DOHH2 (cell line): ENCODE results near the gene RPP40.

Experiments used
- H3F3A ChIP-seq: fragments of 200-600 bp; sonication (generic), shearing (Covaris generic); 2 replicates; pipeline ENCODE4 v1.6.0; 2016; ENCODE audit warnings: antibody characterized with exemption, mild to moderate bottlenecking; ENCODE audit not compliant: control insufficient read depth, insufficient read depth
- H3K27ac ChIP-seq: fragments of 200-600 bp; sonication (generic); 2 replicates; pipeline ENCODE4 v1.5.1; 2014; ENCODE audit warnings: low read depth, mild to moderate bottlenecking, low read length, moderate library complexity
- H3K27me3 ChIP-seq: fragments of 200-600 bp; sonication (generic); 2 replicates; pipeline ENCODE4 v1.6.1; 2014; ENCODE audit warnings: mild to moderate bottlenecking, low read length, mixed read lengths; ENCODE audit not compliant: control insufficient read depth
- H3K36me3 ChIP-seq: fragments of 200-600 bp; sonication (generic); 2 replicates; pipeline ENCODE4 v1.6.1; 2014; ENCODE audit warnings: mild to moderate bottlenecking, low read length, moderate library complexity, mixed read lengths; ENCODE audit not compliant: control insufficient read depth
- H3K4me1 ChIP-seq: fragments of 200-600 bp; sonication (generic); 2 replicates; pipeline ENCODE4 v1.6.1; 2014; ENCODE audit warnings: mild to moderate bottlenecking, low read length, mixed read lengths; ENCODE audit not compliant: control insufficient read depth
- H3K4me2 ChIP-seq: fragments of 200-600 bp; sonication (generic); 2 replicates; pipeline ENCODE4 v1.6.0; 2014; ENCODE audit warnings: mild to moderate bottlenecking, low read length, moderate library complexity
- H3K4me3 ChIP-seq: fragments of 200-600 bp; sonication (generic); 2 replicates; pipeline ENCODE4 v1.5.1; 2014; ENCODE audit warnings: mild to moderate bottlenecking, low read length, mixed read lengths
- H3K79me2 ChIP-seq: fragments of 200-600 bp; sonication (generic); 2 replicates; pipeline ENCODE4 v1.6.1; 2014; ENCODE audit warnings: mild to moderate bottlenecking, low read length, mixed read lengths; ENCODE audit not compliant: control insufficient read depth
- H3K9me2 ChIP-seq: fragments of 200-600 bp; sonication (generic); replicated peaks from 2 replicates; pipeline ENCODE4 v1.6.1; 2014; ENCODE audit warnings: mild to moderate bottlenecking, low read length, mixed read lengths; ENCODE audit not compliant: control insufficient read depth
- H3K9me3 ChIP-seq: fragments of 200-600 bp; sonication (generic); 2 replicates; pipeline ENCODE4 v1.6.1; 2014; ENCODE audit warnings: antibody characterized with exemption, low read length, mixed read lengths; ENCODE audit not compliant: control insufficient read depth, insufficient read depth
- H4K20me1 ChIP-seq: fragments of 200-600 bp; sonication (generic); 2 replicates; pipeline ENCODE4 v1.6.0; 2014; ENCODE audit warnings: low read depth, mild to moderate bottlenecking, antibody characterized with exemption, low read length, moderate library complexity; ENCODE audit not compliant: control insufficient read depth, insufficient read depth
- EZH2phosphoT487 ChIP-seq: fragments of 200-600 bp; sonication (generic); IDR thresholded peaks from 2 replicates; pipeline ENCODE4 v1.6.1; 2017; ENCODE audit warnings: borderline replicate concordance, mild to moderate bottlenecking, antibody characterized with exemption, low read length, moderate library complexity, mixed read lengths
- TF ChIP-seq, protein P1 (sequence below): fragments of 200-600 bp; sonication (generic); IDR thresholded peaks from one replicate; pipeline ENCODE4 v1.5.1; 2014; ENCODE audit warnings: antibody characterized with exemption, mild to moderate bottlenecking, low read depth, low read length; ENCODE audit not compliant: poor library complexity, severe bottlenecking

RPP40 gene

DNA sequence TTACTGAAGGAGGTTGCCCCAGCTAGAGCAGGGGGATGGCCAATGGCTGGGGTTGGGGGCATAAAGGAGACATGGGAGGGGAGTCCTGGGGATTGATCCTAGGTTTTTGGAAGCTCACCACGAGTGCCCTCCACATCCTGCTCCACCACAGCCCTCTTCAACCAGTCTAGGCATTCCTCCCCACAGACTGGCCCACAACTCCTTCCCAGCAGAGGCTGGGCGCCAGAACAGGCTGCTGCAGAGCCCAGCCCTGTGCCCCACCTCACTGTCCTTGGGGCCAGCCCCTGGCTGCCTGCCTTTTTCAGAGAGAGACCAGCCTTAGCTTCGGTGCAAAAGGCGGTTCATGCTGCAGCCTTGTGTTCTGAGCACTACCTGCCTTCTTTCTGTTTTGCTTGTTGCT is 16.4 kb downstream of the RPP40 start:
- H3F3A ChIP-seq: no peaks in the 10 kb centered on the region
- no peaks in the 10 kb centered on the region for H3K9me2 ChIP-seq
- H3K9me3 ChIP-seq: no peaks in the 10 kb centered on the region
- TF ChIP-seq, protein P1, sequence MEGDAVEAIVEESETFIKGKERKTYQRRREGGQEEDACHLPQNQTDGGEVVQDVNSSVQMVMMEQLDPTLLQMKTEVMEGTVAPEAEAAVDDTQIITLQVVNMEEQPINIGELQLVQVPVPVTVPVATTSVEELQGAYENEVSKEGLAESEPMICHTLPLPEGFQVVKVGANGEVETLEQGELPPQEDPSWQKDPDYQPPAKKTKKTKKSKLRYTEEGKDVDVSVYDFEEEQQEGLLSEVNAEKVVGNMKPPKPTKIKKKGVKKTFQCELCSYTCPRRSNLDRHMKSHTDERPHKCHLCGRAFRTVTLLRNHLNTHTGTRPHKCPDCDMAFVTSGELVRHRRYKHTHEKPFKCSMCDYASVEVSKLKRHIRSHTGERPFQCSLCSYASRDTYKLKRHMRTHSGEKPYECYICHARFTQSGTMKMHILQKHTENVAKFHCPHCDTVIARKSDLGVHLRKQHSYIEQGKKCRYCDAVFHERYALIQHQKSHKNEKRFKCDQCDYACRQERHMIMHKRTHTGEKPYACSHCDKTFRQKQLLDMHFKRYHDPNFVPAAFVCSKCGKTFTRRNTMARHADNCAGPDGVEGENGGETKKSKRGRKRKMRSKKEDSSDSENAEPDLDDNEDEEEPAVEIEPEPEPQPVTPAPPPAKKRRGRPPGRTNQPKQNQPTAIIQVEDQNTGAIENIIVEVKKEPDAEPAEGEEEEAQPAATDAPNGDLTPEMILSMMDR: no peak
- no peak for TF ChIP-seq EZH2phosphoT487
- no peak overlapping the region for H3K4me3 ChIP-seq
- H4K20me1 ChIP-seq: no peaks in the 10 kb centered on the region
- H3K27ac ChIP-seq: no peak overlapping the region
- no peaks in the 10 kb centered on the region for H3K4me1 ChIP-seq
- H3K4me2 ChIP-seq: no peak overlapping the region
- H3K27me3 ChIP-seq: no peaks in the 10 kb centered on the region
- H3K79me2 ChIP-seq: no peaks in the 10 kb centered on the region
- H3K36me3 ChIP-seq: no peaks in the 10 kb centered on the region

DNA sequence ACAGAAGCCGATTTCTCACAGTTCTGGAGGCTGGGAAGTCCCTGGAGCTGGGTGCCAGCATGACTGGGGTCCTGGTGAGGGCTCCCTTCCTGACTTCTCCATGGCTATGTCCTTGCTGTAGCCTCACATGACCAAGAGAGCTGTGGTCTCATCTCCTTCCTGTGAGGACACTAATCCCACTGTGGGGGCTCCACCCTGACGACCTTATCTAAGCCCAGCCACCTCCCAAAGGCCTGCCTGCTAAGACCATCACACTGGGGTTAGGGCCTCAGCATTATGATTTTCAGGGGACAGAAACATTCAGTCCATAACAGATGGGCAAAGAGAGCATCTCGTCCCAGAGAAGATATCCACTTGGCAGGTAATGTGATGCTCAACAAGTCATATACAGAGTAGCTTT is 16.8 kb downstream of the RPP40 start:
- Histone ChIP-seq H3K27me3 (no peaks in the 10 kb centered on the region), H3K79me2 (no peaks in the 10 kb centered on the region), H3K9me3 (no peaks in the 10 kb centered on the region), H3K4me2 (no peak overlapping the region), H3F3A (no peaks in the 10 kb centered on the region), H3K4me1 (no peaks in the 10 kb centered on the region), H3K36me3 (no peaks in the 10 kb centered on the region), H4K20me1 (no peaks in the 10 kb centered on the region), H3K4me3 (no peak overlapping the region), H3K27ac (no peak overlapping the region), H3K9me2 (no peaks in the 10 kb centered on the region)
- TF ChIP-seq, protein P1: no peak
- no peak for TF ChIP-seq EZH2phosphoT487

DNA sequence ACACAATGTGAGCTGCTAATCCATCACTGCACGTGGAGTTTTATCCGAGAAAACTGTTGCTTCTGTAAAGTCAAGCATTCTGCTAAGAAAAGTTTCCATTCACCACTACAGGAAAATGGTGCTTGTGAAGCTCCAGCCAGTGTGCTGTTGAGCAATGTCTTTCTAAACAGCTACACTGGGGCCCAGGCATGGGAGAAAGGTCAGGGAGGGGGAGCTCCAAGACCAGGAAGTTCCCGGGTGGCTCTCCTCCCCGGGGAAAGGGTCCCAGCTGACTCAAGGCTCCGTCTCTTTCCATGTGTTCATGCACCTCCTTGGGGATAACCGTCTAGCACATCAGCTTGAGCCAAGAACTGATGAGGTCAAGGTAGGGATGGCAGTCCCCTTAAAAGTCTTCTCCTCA is 20.5 kb downstream of the RPP40 start:
- Histone ChIP-seq H3K9me3 (no peaks in the 10 kb centered on the region), H4K20me1 (no peaks in the 10 kb centered on the region), H3K27ac (no peak overlapping the region), H3K4me3 (no peak overlapping the region), H3K79me2 (no peaks in the 10 kb centered on the region), H3K36me3 (no peaks in the 10 kb centered on the region), H3K9me2 (no peaks in the 10 kb centered on the region), H3F3A (no peaks in the 10 kb centered on the region), H3K27me3 (no peaks in the 10 kb centered on the region), H3K4me1 (no peaks in the 10 kb centered on the region), H3K4me2 (no peak overlapping the region)
- no peak for TF ChIP-seq EZH2phosphoT487
- TF ChIP-seq, protein P1: no peak

DNA sequence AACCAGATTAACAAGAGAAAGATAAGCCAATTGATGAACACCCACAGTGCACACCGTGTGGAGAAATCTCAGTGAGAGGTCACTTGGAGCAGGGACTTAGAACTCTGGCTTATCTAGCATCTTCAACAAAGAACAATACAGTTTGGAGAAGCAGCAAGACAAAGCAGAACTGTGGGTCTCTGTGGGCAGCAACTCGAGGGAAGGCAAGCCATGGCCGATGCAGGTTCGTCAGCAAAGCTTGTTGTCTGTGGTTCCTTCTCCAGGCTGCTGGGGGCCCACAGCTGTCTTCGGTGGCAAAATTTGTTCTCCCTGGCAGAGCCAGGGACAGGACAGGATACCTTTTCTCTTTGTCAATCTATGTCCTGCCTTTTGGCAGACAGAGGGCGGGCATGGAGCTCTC is 22.1 kb downstream of the RPP40 start:
- H3F3A ChIP-seq: no peaks in the 10 kb centered on the region
- no peak overlapping the region for H3K27ac ChIP-seq
- no peaks in the 10 kb centered on the region for H3K36me3 ChIP-seq
- H3K4me3 ChIP-seq: no peak overlapping the region
- H3K79me2 ChIP-seq: no peaks in the 10 kb centered on the region
- no peaks in the 10 kb centered on the region for H3K9me2 ChIP-seq
- TF ChIP-seq, protein P1: no peak
- TF ChIP-seq EZH2phosphoT487: no peak
- no peaks in the 10 kb centered on the region for H3K4me1 ChIP-seq
- H3K9me3 ChIP-seq: peaks cover 5% of the 10 kb centered on the region; the same call in 1 of the 2 replicates
- no peaks in the 10 kb centered on the region for H3K27me3 ChIP-seq
- no peaks in the 10 kb centered on the region for H4K20me1 ChIP-seq
- no peak overlapping the region for H3K4me2 ChIP-seq
